HepG2 (cell line): Measurements from ENCODE around the gene CYB561. TPM values are rescaled to one million over a fixed set of nuclear protein-coding genes. Genes with fewer than 3 reads are reported as not detected.

Experiments
- ARHGAP35 ChIP-seq: sonication (generic); formaldehyde crosslinking; IDR thresholded peaks from 2 replicates; pipeline ENCODE4 v1.9.0; 2022; ENCODE audit warnings: mild to moderate bottlenecking, inconsistent platforms, moderate library complexity, missing genetic modification reagents, borderline replicate concordance
- ARID2 ChIP-seq: sonication (generic); formaldehyde crosslinking; IDR thresholded peaks from 2 replicates; pipeline ENCODE4 v1.8.1; 2022; ENCODE audit warnings: mild to moderate bottlenecking, missing genetic modification reagents, borderline replicate concordance
- CHD2 ChIP-seq: IDR thresholded peaks from 2 replicates; pipeline ENCODE4 v1.6.1; 2011; ENCODE audit warnings: low read depth, low read length, improper control_type of control experiment
- ELF1 ChIP-seq: sonication (generic); formaldehyde crosslinking; IDR thresholded peaks from 2 replicates; pipeline ENCODE4 v1.4.0; 2020; ENCODE audit warnings: missing genetic modification reagents
- FOXJ3 ChIP-seq: sonication (generic); formaldehyde crosslinking; IDR thresholded peaks from 2 replicates; pipeline ENCODE4 v1.4.0; 2020; ENCODE audit warnings: missing genetic modification reagents, mild to moderate bottlenecking, borderline replicate concordance
- FOXM1 ChIP-seq: sonication (generic); formaldehyde crosslinking; IDR thresholded peaks from 2 replicates; pipeline ENCODE4 v1.5.0; 2020; ENCODE audit warnings: missing genetic modification reagents
- IRX3 ChIP-seq: sonication (generic); formaldehyde crosslinking; IDR thresholded peaks from 2 replicates; pipeline ENCODE4 v1.8.1; 2023; ENCODE audit warnings: mild to moderate bottlenecking, low read depth, missing genetic modification reagents, borderline replicate concordance
- MED8 ChIP-seq: sonication (generic); formaldehyde crosslinking; IDR thresholded peaks from 2 replicates; pipeline ENCODE4 v1.8.1; 2023; ENCODE audit warnings: mild to moderate bottlenecking, missing genetic modification reagents; ENCODE audit not compliant: insufficient replicate concordance
- NFYC ChIP-seq: IDR thresholded peaks from 2 replicates; pipeline ENCODE4 v1.6.1; 2016; ENCODE audit warnings: missing genetic modification reagents, missing compliant biosample characterization
- NKX3-1 ChIP-seq: sonication (generic); formaldehyde crosslinking; IDR thresholded peaks from 2 replicates; pipeline ENCODE4 v1.5.0; 2020; ENCODE audit warnings: missing genetic modification reagents
- ONECUT2 ChIP-seq: sonication (generic); formaldehyde crosslinking; IDR thresholded peaks from 2 replicates; pipeline ENCODE4 v1.4.0; 2020; ENCODE audit warnings: missing genetic modification reagents
- SMARCE1 ChIP-seq: fragments of 450-650 bp; IDR thresholded peaks from 2 replicates; pipeline ENCODE4 v1.6.1; 2017; ENCODE audit warnings: borderline replicate concordance
- SMC3 ChIP-seq: IDR thresholded peaks from 2 replicates; pipeline ENCODE4 v1.6.1; 2011; ENCODE audit warnings: low read length, improper control_type of control experiment
- ZFP36L1 ChIP-seq: sonication (generic); formaldehyde crosslinking; IDR thresholded peaks from 2 replicates; pipeline ENCODE4 v1.8.0; 2022; ENCODE audit warnings: mild to moderate bottlenecking, missing genetic modification reagents, moderate library complexity
- ZFP62 ChIP-seq: sonication (generic); formaldehyde crosslinking; IDR thresholded peaks from 2 replicates; pipeline ENCODE4 v1.4.0; 2020; ENCODE audit warnings: missing genetic modification reagents
- ZNF713 ChIP-seq: sonication (generic); formaldehyde crosslinking; IDR thresholded peaks from 2 replicates; pipeline ENCODE4 v1.4.0; 2020; ENCODE audit warnings: mild to moderate bottlenecking, missing genetic modification reagents
- ZNF749 ChIP-seq: sonication (generic); formaldehyde crosslinking; IDR thresholded peaks from 2 replicates; pipeline ENCODE4 v1.8.0; 2022; ENCODE audit warnings: mild to moderate bottlenecking, missing genetic modification reagents, moderate library complexity, borderline replicate concordance
- ZSCAN25 ChIP-seq: sonication (generic); formaldehyde crosslinking; IDR thresholded peaks from 2 replicates; pipeline ENCODE4 v1.8.0; 2022; ENCODE audit warnings: mild to moderate bottlenecking, missing genetic modification reagents
- polyA plus RNA-seq, 8 experiments: library from polyadenylated mRNA; depleted of rRNA in 3 of 8; stranded (reverse) in 7 of 8; unstranded in 1 of 8; fragments of >200 nt; fragmentation: Illumina TruSeq in 4 of 8; extraction: Trizol in 4 of 8; gene quantifications; 2 replicates each; pipeline versions ENCODE4 v1.2.1 to v1.2.3, GENCODE V29; 2011 to 2016; ENCODE audit warnings: low read depth in 4 of 8, missing spikeins in 1 of 8, mixed read lengths in 1 of 8; ENCODE audit not compliant: insufficient read depth in 1 of 8
- total RNA-seq, 5 experiments: library from RNA; depleted of rRNA; stranded (reverse); fragments of >200 nt; fragmentation: Illumina TruSeq; extraction: Trizol; gene quantifications; 2 replicates each; pipeline ENCODE4 v1.2.3, GENCODE V29; 2016; ENCODE audit warnings: low read depth in 1 of 5
- TF ChIP-seq, protein P1 (sequence below): sonication (generic); formaldehyde crosslinking; IDR thresholded peaks from 2 replicates; pipeline ENCODE4 v1.4.0; 2020; ENCODE audit warnings: mild to moderate bottlenecking, missing genetic modification reagents
- TF ChIP-seq, protein P2 (sequence below): IDR thresholded peaks from 2 replicates; pipeline ENCODE4 v1.6.1; 2016; ENCODE audit warnings: low read depth, borderline replicate concordance
- TF ChIP-seq, protein P3 (sequence below): sonication (generic); formaldehyde crosslinking; IDR thresholded peaks from 2 replicates; pipeline ENCODE4 v1.5.0; 2020; ENCODE audit warnings: mild to moderate bottlenecking, missing genetic modification reagents
- TF ChIP-seq, protein P4 (sequence below): sonication (generic); formaldehyde crosslinking; IDR thresholded peaks from 2 replicates; pipeline ENCODE4 v1.8.1; 2023; ENCODE audit warnings: mild to moderate bottlenecking, missing genetic modification reagents, borderline replicate concordance
- TF ChIP-seq, protein P5 (sequence below): sonication (generic); formaldehyde crosslinking; IDR thresholded peaks from 2 replicates; pipeline ENCODE4 v1.5.0; 2020; ENCODE audit warnings: mild to moderate bottlenecking, missing genetic modification reagents

CYB561 gene
- total and polyA plus RNA-seq, 2 of the 13 experiments (the other 11 are each of a cell fraction or from before 2014, with no cell fraction given), result 1.5 to 6.7 TPM

DNA sequence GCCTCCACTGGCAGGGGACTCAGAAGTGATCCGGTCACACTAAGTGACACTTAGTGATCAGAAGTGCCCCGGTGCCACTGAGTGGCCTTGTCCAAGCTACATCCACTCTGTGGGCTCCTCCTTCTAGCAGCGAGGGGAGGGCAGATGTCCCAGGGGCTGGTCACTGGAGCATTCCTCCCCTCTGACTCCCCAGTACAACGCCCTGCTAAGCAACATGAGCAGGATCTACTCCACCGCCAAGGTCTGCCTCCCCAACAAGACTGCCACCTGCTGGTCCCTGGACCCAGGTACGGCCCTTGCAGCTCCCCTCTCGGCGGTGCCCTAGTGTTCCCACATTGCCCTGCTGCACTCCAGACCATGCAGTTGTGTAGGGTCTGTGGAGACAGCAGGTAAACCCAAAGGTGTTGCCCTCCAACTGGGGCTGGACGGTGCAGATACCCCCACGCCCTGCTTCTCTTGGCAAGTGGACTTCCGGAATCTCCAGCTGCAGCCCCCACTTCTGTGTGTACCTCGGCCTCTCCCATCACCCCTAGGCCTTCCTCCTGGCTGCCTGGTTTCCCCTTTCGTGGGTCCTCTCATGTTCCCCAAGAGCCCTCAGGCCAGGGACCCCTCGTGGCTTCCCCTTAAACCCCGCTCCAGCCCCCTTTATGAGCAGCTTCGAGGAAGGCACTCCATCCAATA is 32.8 kb upstream of the CYB561 start (continued):
- TF ChIP-seq, protein P1, sequence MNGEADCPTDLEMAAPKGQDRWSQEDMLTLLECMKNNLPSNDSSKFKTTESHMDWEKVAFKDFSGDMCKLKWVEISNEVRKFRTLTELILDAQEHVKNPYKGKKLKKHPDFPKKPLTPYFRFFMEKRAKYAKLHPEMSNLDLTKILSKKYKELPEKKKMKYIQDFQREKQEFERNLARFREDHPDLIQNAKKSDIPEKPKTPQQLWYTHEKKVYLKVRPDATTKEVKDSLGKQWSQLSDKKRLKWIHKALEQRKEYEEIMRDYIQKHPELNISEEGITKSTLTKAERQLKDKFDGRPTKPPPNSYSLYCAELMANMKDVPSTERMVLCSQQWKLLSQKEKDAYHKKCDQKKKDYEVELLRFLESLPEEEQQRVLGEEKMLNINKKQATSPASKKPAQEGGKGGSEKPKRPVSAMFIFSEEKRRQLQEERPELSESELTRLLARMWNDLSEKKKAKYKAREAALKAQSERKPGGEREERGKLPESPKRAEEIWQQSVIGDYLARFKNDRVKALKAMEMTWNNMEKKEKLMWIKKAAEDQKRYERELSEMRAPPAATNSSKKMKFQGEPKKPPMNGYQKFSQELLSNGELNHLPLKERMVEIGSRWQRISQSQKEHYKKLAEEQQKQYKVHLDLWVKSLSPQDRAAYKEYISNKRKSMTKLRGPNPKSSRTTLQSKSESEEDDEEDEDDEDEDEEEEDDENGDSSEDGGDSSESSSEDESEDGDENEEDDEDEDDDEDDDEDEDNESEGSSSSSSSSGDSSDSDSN (CRISPR knock-in tag), result peak; percentile 55
- TF ChIP-seq ZNF713 (CRISPR knock-in tag), result no peak
- TF ChIP-seq MED8 (CRISPR knock-in tag), result no peak
- TF ChIP-seq ZFP36L1 (CRISPR knock-in tag), result no peak
- no peak for TF ChIP-seq ARID2 (CRISPR knock-in tag)
- TF ChIP-seq, protein P2, sequence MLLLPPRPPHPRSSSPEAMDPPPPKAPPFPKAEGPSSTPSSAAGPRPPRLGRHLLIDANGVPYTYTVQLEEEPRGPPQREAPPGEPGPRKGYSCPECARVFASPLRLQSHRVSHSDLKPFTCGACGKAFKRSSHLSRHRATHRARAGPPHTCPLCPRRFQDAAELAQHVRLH (CRISPR knock-in tag), result no peak
- no peak for TF ChIP-seq FOXM1 (CRISPR knock-in tag)
- TF ChIP-seq ZFP62 (CRISPR knock-in tag), result no peak
- no peak for TF ChIP-seq ELF1 (CRISPR knock-in tag)
- TF ChIP-seq SMARCE1, result no peak
- TF ChIP-seq CHD2, result no peak
- TF ChIP-seq ARHGAP35 (CRISPR knock-in tag), result no peak
- TF ChIP-seq NFYC, result no peak
- TF ChIP-seq, protein P3, sequence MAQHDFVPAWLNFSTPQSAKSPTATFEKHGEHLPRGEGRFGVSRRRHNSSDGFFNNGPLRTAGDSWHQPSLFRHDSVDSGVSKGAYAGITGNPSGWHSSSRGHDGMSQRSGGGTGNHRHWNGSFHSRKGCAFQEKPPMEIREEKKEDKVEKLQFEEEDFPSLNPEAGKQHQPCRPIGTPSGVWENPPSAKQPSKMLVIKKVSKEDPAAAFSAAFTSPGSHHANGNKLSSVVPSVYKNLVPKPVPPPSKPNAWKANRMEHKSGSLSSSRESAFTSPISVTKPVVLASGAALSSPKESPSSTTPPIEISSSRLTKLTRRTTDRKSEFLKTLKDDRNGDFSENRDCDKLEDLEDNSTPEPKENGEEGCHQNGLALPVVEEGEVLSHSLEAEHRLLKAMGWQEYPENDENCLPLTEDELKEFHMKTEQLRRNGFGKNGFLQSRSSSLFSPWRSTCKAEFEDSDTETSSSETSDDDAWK, result no peak
- TF ChIP-seq FOXJ3 (CRISPR knock-in tag), result no peak
- TF ChIP-seq, protein P4, sequence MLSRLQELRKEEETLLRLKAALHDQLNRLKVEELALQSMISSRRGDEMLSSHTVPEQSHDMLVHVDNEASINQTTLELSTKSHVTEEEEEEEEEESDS, result no peak
- 0 out of 2 replicates have a peak, but pooled peaks have one; percentile 63 for TF ChIP-seq ZSCAN25 (CRISPR knock-in tag)
- TF ChIP-seq ONECUT2 (CRISPR knock-in tag), result no peak
- no peak for TF ChIP-seq IRX3
- no peak for TF ChIP-seq NKX3-1
- TF ChIP-seq, protein P5, sequence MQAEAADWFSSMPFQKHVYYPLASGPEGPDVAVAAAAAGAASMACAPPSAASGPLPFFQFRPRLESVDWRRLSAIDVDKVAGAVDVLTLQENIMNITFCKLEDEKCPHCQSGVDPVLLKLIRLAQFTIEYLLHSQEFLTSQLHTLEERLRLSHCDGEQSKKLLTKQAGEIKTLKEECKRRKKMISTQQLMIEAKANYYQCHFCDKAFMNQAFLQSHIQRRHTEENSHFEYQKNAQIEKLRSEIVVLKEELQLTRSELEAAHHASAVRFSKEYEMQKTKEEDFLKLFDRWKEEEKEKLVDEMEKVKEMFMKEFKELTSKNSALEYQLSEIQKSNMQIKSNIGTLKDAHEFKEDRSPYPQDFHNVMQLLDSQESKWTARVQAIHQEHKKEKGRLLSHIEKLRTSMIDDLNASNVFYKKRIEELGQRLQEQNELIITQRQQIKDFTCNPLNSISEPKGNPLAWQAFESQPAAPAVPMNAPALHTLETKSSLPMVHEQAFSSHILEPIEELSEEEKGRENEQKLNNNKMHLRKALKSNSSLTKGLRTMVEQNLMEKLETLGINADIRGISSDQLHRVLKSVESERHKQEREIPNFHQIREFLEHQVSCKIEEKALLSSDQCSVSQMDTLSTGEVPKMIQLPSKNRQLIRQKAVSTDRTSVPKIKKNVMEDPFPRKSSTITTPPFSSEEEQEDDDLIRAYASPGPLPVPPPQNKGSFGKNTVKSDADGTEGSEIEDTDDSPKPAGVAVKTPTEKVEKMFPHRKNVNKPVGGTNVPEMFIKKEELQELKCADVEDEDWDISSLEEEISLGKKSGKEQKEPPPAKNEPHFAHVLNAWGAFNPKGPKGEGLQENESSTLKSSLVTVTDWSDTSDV (CRISPR knock-in tag), result 0 out of 2 replicates have a peak, but pooled peaks have one; percentile 81
- peak; percentile 81 for TF ChIP-seq SMC3
- 0 out of 2 replicates have a peak, but pooled peaks have one; percentile 50 for TF ChIP-seq ZNF749
